Activated T-helper 17 cell treated with anti-CD3 and anti-CD28 coated beads, Interleukin-2, amount 50 U/mL, for 72 hours (primary cell): Measurements from ENCODE around the gene MARCHF3. TPM values are rescaled to one million over a fixed set of nuclear protein-coding genes. Genes with fewer than 3 reads are reported as not detected.
A peak's percentile ranks its signal among the peaks of the same experiment; 100 is the strongest.

Experiments
- ATAC-seq: fragments of 150-1000 bp; cut with Tn5 transposase; replicated peaks from 2 replicates; pipeline ENCODE4 v1.10.0; 2021; ENCODE audit warnings: mild to moderate bottlenecking, moderate library complexity
- H3K27ac Mint-ChIP-seq: one replicate; pipeline ENCODE4 v1.8.0; 2022; ENCODE audit warnings: mixed read lengths
- H3K27me3 Mint-ChIP-seq: one replicate; pipeline ENCODE4 v1.8.0; 2022; ENCODE audit warnings: mixed read lengths
- H3K36me3 Mint-ChIP-seq: one replicate; pipeline ENCODE4 v1.8.0; 2022; ENCODE audit warnings: low read depth, mild to moderate bottlenecking, mixed read lengths
- H3K4me1 Mint-ChIP-seq: one replicate; pipeline ENCODE4 v1.8.0; 2022; ENCODE audit warnings: mixed read lengths
- H3K4me3 Mint-ChIP-seq: one replicate; pipeline ENCODE4 v1.8.0; 2022; ENCODE audit warnings: mild to moderate bottlenecking, mixed read lengths
- H3K9me3 Mint-ChIP-seq: one replicate; pipeline ENCODE4 v1.8.0; 2022; ENCODE audit warnings: mixed read lengths
- total RNA-seq, 2 donors: library from RNA; stranded (reverse); gene quantifications; one replicate each; pipeline ENCODE4 v1.2.3, GENCODE V29; 2022

The MARCHF3 gene
- 1 to 10 TPM; 2.3 to 2.9 TPM for total RNA-seq

GRCh38 chr5:127030259-127031146, at the start of gene MARCHF3:
Gene MARCHF3 (minus strand): TSS chr5:127030558. CDS start chr5:126918171, 112,387 bp downstream.
- peak within 1 kb of the TSS; percentile 84 for H3K4me3 Mint-ChIP-seq
- H3K4me1 Mint-ChIP-seq = no peaks in the 10 kb centered on the region
- no peaks in the 10 kb centered on the region for H3K9me3 Mint-ChIP-seq
- peak within 1 kb of the TSS; percentile 41 for H3K27ac Mint-ChIP-seq
- ATAC-seq = peak; percentile 97
- H3K36me3 Mint-ChIP-seq = no peaks in the 10 kb centered on the region
- peaks cover 3% of the 10 kb centered on the region for H3K27me3 Mint-ChIP-seq

GRCh38 chr5:127079994-127080491, 49.7 kb upstream of the MARCHF3 start:
- no peak overlapping the region for H3K27ac Mint-ChIP-seq
- peaks cover 7% of the 10 kb centered on the region for H3K27me3 Mint-ChIP-seq
- H3K36me3 Mint-ChIP-seq = no peaks in the 10 kb centered on the region

GRCh38 chr5:127077366-127077765, 47.0 kb upstream of the MARCHF3 start:
- Mint-ChIP-seq H3K4me1 (peaks cover 6% of the 10 kb centered on the region), H3K36me3 (no peaks in the 10 kb centered on the region), H3K27ac (no peak overlapping the region), H3K4me3 (no peak overlapping the region), H3K9me3 (no peaks in the 10 kb centered on the region), H3K27me3 (peaks cover 4% of the 10 kb centered on the region)
- no peak for ATAC-seq

More at GRCh38 chr5:127079994-127080491, 49.7 kb upstream of the MARCHF3 start:
- H3K4me3 Mint-ChIP-seq = no peak overlapping the region
- H3K9me3 Mint-ChIP-seq = no peaks in the 10 kb centered on the region
- no peak for ATAC-seq
- H3K4me1 Mint-ChIP-seq = no peaks in the 10 kb centered on the region

- Mint-ChIP-seq H3K27ac (no peak overlapping the region), H3K9me3 (no peaks in the 10 kb centered on the region), H3K36me3 (peaks cover under 1% of the 10 kb centered on the region), H3K4me1 (peaks cover 6% of the 10 kb centered on the region), H3K4me3 (no peak overlapping the region), H3K27me3 (peaks cover 4% of the 10 kb centered on the region)
- no peak for ATAC-seq
Measured at GRCh38 chr5:127076315-127077129, 46.2 kb upstream of the MARCHF3 start.

GRCh38 chr5:127074466-127074865, 44.1 kb upstream of the MARCHF3 start:
- peak overlapping the region; percentile 80 for H3K4me3 Mint-ChIP-seq

GRCh38 chr5:127072861-127073846, 42.8 kb upstream of the MARCHF3 start, which contains the start of gene C5orf63:
Gene C5orf63 (minus strand): TSS chr5:127073502. CDS start chr5:127058995, 14,507 bp downstream.
- peak; percentile 97 for ATAC-seq
- Mint-ChIP-seq H3K27me3 (no peaks in the 10 kb centered on the region), H3K9me3 (no peaks in the 10 kb centered on the region), H3K4me1 (peaks cover 6% of the 10 kb centered on the region), H3K27ac (peak within 1 kb of the TSS; percentile 81), H3K36me3 (peaks cover 19% of the 10 kb centered on the region), H3K4me3 (peak within 1 kb of the TSS; percentile 80)

More at GRCh38 chr5:127074466-127074865, 44.1 kb upstream of the MARCHF3 start:
- H3K27me3 Mint-ChIP-seq = no peaks in the 10 kb centered on the region
- peaks cover 17% of the 10 kb centered on the region for H3K36me3 Mint-ChIP-seq
- H3K27ac Mint-ChIP-seq = no peak overlapping the region
- H3K9me3 Mint-ChIP-seq = no peaks in the 10 kb centered on the region
- peaks cover 6% of the 10 kb centered on the region for H3K4me1 Mint-ChIP-seq
- no peak for ATAC-seq

GRCh38 chr5:127070243-127070642, 39.9 kb upstream of the MARCHF3 start:
- Mint-ChIP-seq H3K27ac (no peak overlapping the region), H3K4me1 (peaks cover 6% of the 10 kb centered on the region), H3K4me3 (no peak overlapping the region), H3K9me3 (no peaks in the 10 kb centered on the region), H3K36me3 (peaks cover 19% of the 10 kb centered on the region), H3K27me3 (no peaks in the 10 kb centered on the region)
- ATAC-seq = no peak

- Mint-ChIP-seq H3K27ac (no peak overlapping the region), H3K36me3 (peaks cover 19% of the 10 kb centered on the region), H3K4me1 (peaks cover 1% of the 10 kb centered on the region), H3K9me3 (no peaks in the 10 kb centered on the region), H3K4me3 (no peak overlapping the region), H3K27me3 (no peaks in the 10 kb centered on the region)
- ATAC-seq = no peak
Measured at GRCh38 chr5:127068493-127069214, 38.3 kb upstream of the MARCHF3 start.

GRCh38 chr5:127066721-127067120, 36.4 kb upstream of the MARCHF3 start:
- peaks cover 19% of the 10 kb centered on the region for H3K36me3 Mint-ChIP-seq
- H3K27me3 Mint-ChIP-seq = no peaks in the 10 kb centered on the region
- H3K4me1 Mint-ChIP-seq = no peaks in the 10 kb centered on the region
- no peak overlapping the region for H3K27ac Mint-ChIP-seq
- no peaks in the 10 kb centered on the region for H3K9me3 Mint-ChIP-seq
- ATAC-seq = no peak
- H3K4me3 Mint-ChIP-seq = no peak overlapping the region

GRCh38 chr5:127064253-127064840, 34.0 kb upstream of the MARCHF3 start:
- no peaks in the 10 kb centered on the region for H3K27me3 Mint-ChIP-seq
- H3K4me1 Mint-ChIP-seq = no peaks in the 10 kb centered on the region
- peaks cover 1% of the 10 kb centered on the region for H3K36me3 Mint-ChIP-seq
- no peak overlapping the region for H3K27ac Mint-ChIP-seq
- no peaks in the 10 kb centered on the region for H3K9me3 Mint-ChIP-seq
- H3K4me3 Mint-ChIP-seq = no peak overlapping the region
- no peak for ATAC-seq

GRCh38 chr5:127063257-127063913, 33.0 kb upstream of the MARCHF3 start:
- no peak overlapping the region for H3K4me3 Mint-ChIP-seq
- no peaks in the 10 kb centered on the region for H3K27me3 Mint-ChIP-seq
- no peaks in the 10 kb centered on the region for H3K9me3 Mint-ChIP-seq
- peaks cover 6% of the 10 kb centered on the region for H3K36me3 Mint-ChIP-seq
- no peak for ATAC-seq
- no peaks in the 10 kb centered on the region for H3K4me1 Mint-ChIP-seq
- no peak overlapping the region for H3K27ac Mint-ChIP-seq

GRCh38 chr5:127061956-127062355, 31.6 kb upstream of the MARCHF3 start:
- H3K4me1 Mint-ChIP-seq = no peaks in the 10 kb centered on the region
- no peaks in the 10 kb centered on the region for H3K27me3 Mint-ChIP-seq
- ATAC-seq = no peak
- no peaks in the 10 kb centered on the region for H3K9me3 Mint-ChIP-seq
- H3K4me3 Mint-ChIP-seq = no peak overlapping the region
- H3K36me3 Mint-ChIP-seq = peaks cover 19% of the 10 kb centered on the region
- H3K27ac Mint-ChIP-seq = no peak overlapping the region
